Nephron progenitor cell (in vitro differentiated cells): Measurements from ENCODE around the gene RNU5B-1.
A peak's percentile ranks its signal among the peaks of the same experiment; 100 is the strongest.

Source experiments
- DNase-seq: peaks from one replicate; pipeline ENCODE4 v3.0.0; 2021
- H3K27ac Mint-ChIP-seq: 2 replicates; pipeline ENCODE4 v1.8.0; 2021; ENCODE audit warnings: mild to moderate bottlenecking, moderate library complexity, mixed read lengths
- H3K27me3 Mint-ChIP-seq: 2 replicates; pipeline ENCODE4 v1.8.0; 2021; ENCODE audit warnings: mild to moderate bottlenecking, low read depth, mixed read lengths; ENCODE audit not compliant: poor library complexity
- H3K36me3 Mint-ChIP-seq: 2 replicates; pipeline ENCODE4 v1.8.0; 2021; ENCODE audit warnings: low read depth, mixed read lengths
- H3K4me1 Mint-ChIP-seq: 2 replicates; pipeline ENCODE4 v1.8.0; 2021; ENCODE audit warnings: mixed read lengths
- H3K4me3 Mint-ChIP-seq: 2 replicates; pipeline ENCODE4 v1.8.0; 2021; ENCODE audit warnings: mild to moderate bottlenecking, moderate library complexity, mixed read lengths
- H3K9me3 Mint-ChIP-seq: 2 replicates; pipeline ENCODE4 v1.8.0; 2021; ENCODE audit warnings: mild to moderate bottlenecking, moderate library complexity, mixed read lengths
- CTCF ChIP-seq: fragments of 200-600 bp; sonication (generic); IDR thresholded peaks from 2 replicates; pipeline ENCODE4 v1.5.0; 2021; ENCODE audit warnings: antibody characterized with exemption

The RNU5B-1 gene

GRCh38 chr15:65329984-65330735, 25.7 kb downstream of the RNU5B-1 start:
- H3K36me3 Mint-ChIP-seq, result peaks cover 37% of the 10 kb centered on the region
- H3K27me3 Mint-ChIP-seq, result peaks cover 4% of the 10 kb centered on the region
- H3K4me3 Mint-ChIP-seq, result no peak overlapping the region
- DNase-seq, result no peak
- H3K9me3 Mint-ChIP-seq, result no peaks in the 10 kb centered on the region
- no peak for TF ChIP-seq CTCF
- peaks cover 71% of the 10 kb centered on the region for H3K4me1 Mint-ChIP-seq
- no peak overlapping the region for H3K27ac Mint-ChIP-seq

GRCh38 chr15:65330934-65331645, 26.6 kb downstream of the RNU5B-1 start:
- Mint-ChIP-seq H3K9me3 (no peaks in the 10 kb centered on the region), H3K27me3 (peaks cover 11% of the 10 kb centered on the region), H3K27ac (peak overlapping the region; percentile 82), H3K4me3 (no peak overlapping the region), H3K36me3 (peaks cover 37% of the 10 kb centered on the region), H3K4me1 (peaks cover 74% of the 10 kb centered on the region)
- TF ChIP-seq CTCF, result no peak
- DNase-seq, result no peak

GRCh38 chr15:65331811-65332210, 27.3 kb downstream of the RNU5B-1 start:
- Mint-ChIP-seq H3K27ac (peak overlapping the region; percentile 79), H3K27me3 (peaks cover 11% of the 10 kb centered on the region), H3K4me3 (no peak overlapping the region), H3K36me3 (peaks cover 37% of the 10 kb centered on the region), H3K4me1 (peaks cover 75% of the 10 kb centered on the region), H3K9me3 (no peaks in the 10 kb centered on the region)
- TF ChIP-seq CTCF, result no peak
- no peak for DNase-seq

GRCh38 chr15:65332391-65333147, 28.1 kb downstream of the RNU5B-1 start:
- Mint-ChIP-seq H3K4me1 (peaks cover 79% of the 10 kb centered on the region), H3K27ac (peak overlapping the region; percentile 79), H3K36me3 (peaks cover 36% of the 10 kb centered on the region), H3K9me3 (no peaks in the 10 kb centered on the region), H3K27me3 (peaks cover 11% of the 10 kb centered on the region), H3K4me3 (no peak overlapping the region)
- DNase-seq, result no peak
- no peak for TF ChIP-seq CTCF

- H3K27ac Mint-ChIP-seq, result peak overlapping the region; percentile 93
- no peak overlapping the region for H3K4me3 Mint-ChIP-seq
- no peak for TF ChIP-seq CTCF
- H3K27me3 Mint-ChIP-seq, result peaks cover 10% of the 10 kb centered on the region
- DNase-seq, result no peak
- no peaks in the 10 kb centered on the region for H3K9me3 Mint-ChIP-seq
- peaks cover 29% of the 10 kb centered on the region for H3K36me3 Mint-ChIP-seq
- H3K4me1 Mint-ChIP-seq, result peaks cover 79% of the 10 kb centered on the region
These were observed 28.8 kb downstream of the RNU5B-1 start for GRCh38 chr15:65333148-65333820.
